Superior temporal gyrus (tissue), 1 donor: ENCODE results near the gene TP53RK.

ENCODE experiments used
- DNase-seq: peaks from one replicate; pipeline ENCODE4 v3.0.0-alpha.2; 2016; ENCODE audit errors: extremely low spot score

TP53RK gene

GRCh38 chr20:46638898-46639274 lies 50.4 kb downstream of the TP53RK start:
- no peak for DNase-seq

DNA sequence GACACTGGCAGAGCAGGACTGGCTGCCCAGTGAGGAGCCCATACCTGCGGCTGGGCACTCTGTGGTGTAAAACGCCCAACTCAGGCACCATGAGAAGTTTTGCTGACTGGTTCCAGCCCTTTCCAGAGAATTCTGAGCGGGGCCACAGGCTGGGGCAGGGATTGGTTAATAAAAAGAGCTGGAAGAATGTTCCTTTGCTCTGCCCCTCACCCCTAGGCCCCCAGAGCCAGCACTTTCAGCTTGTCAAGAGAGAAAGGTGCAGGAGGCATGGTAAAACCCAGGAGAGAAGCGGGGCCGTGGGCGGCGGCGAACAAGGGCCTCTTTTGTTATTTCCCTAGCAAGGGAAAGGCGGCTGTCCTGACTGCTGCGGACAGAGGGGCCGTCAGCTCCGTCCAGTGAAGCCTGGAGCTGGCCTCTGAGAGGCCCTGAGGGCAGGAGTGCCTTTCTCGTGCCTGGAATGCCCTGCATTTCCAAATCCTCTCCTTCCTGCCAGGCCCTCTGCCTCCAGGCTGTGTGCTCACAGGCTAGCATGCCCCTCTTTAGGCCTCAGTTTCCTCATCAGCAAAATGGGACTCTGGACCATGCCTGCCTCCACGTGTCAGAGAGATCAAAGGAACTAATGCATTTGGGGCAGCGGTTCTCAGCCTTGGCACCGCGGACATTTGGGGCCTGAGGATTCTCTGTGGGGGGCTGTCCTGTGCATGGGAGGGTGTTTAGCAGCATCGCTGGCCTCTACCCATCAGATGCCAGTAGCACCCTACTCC lies 50.9 kb downstream of the TP53RK start:
- peak; percentile 76 for DNase-seq

- DNase-seq: no peak
Measured at GRCh38 chr20:46637427-46638133, 51.7 kb downstream of the TP53RK start.

DNA sequence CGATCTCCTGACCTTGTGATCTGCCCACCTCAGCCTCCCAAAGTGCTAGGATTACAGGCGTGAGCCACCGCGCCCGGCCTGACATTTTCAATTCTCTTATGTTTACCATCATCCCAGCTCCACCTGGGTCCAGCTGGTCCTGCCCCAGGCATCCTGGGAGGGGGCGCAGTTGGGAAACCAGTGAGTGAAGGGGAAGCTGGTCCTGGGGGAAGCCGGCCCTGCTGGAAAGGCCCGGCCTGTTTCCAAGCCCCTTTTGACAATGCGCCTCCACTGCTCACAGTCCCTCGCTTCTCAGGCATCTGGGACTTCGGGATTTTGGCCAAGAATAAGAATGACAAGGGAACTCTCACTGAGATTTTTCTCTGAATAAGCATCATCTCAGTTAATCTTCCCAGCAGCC lies 52.2 kb downstream of the TP53RK start:
- DNase-seq: peak; percentile 64

GRCh38 chr20:46636514-46636913 lies 52.7 kb downstream of the TP53RK start:
- DNase-seq: no peak

GRCh38 chr20:46635514-46636136 lies 53.6 kb downstream of the TP53RK start:
- no peak for DNase-seq

DNA sequence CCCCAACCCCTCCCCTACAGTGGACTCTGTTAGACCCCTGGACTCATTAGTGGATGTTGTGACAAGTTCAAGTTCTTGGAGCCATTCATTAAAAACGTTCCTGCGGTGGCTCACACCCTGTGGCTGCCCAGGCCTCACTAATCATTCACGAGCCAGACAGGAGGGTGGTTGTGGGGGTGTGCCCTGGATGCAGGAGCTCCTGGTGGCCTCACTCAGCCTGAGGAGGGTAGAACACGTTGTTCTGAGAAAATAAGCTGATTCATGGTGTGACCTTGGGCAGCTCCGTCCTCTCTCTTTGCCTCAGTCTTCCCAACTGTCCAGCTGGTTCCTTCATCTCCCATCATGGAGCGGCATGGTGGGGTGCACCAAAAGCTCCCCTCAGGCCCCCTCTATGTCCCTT lies 54.7 kb downstream of the TP53RK start:
- no peak for DNase-seq
